ENCODE results near the gene VASP.

DNA sequence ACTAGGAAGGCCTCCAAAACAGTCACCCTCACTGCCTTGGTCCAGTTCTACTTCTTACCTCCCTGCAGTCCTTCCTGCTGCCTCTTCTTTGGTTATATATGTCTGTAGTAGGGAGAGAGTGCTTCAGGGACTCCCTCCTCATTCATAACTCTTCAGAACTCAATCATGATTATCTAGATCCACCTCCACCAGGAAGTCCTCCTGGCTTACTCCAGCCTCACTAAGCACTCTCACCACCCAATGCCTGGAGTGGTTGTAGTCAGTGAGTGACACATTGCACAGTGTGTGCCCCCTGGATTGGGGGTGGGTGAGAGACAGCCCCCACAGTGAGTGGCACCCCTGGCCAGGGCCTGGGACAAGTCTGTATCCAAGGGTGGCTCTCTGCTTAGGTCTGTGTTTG lies 49.5 kb upstream of the VASP start:
- TF ChIP-seq, protein P1, sequence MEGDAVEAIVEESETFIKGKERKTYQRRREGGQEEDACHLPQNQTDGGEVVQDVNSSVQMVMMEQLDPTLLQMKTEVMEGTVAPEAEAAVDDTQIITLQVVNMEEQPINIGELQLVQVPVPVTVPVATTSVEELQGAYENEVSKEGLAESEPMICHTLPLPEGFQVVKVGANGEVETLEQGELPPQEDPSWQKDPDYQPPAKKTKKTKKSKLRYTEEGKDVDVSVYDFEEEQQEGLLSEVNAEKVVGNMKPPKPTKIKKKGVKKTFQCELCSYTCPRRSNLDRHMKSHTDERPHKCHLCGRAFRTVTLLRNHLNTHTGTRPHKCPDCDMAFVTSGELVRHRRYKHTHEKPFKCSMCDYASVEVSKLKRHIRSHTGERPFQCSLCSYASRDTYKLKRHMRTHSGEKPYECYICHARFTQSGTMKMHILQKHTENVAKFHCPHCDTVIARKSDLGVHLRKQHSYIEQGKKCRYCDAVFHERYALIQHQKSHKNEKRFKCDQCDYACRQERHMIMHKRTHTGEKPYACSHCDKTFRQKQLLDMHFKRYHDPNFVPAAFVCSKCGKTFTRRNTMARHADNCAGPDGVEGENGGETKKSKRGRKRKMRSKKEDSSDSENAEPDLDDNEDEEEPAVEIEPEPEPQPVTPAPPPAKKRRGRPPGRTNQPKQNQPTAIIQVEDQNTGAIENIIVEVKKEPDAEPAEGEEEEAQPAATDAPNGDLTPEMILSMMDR (conservative IDR thresholded peaks at IDR 0.05 in 1 of 2, IDR thresholded peaks at IDR 0.05 in 1 of 2; ENCODE audit: extremely low read depth in 1 of 2, insufficient read depth in 1 of 2, low read depth in 1 of 2, low read length in 2 of 2): no peak
- TF ChIP-seq EZH2 (IDR thresholded peaks at IDR 0.05; ENCODE audit: borderline replicate concordance, low read length): no peak
